GM18526 (cell line): ENCODE measurements around the gene PPM1D.

Source experiments
- POLR2A ChIP-seq: IDR thresholded peaks from 3 replicates; pipeline ENCODE4 v1.6.1; 2011; ENCODE audit not compliant: insufficient read length; ENCODE audit errors: extremely low read depth

The PPM1D gene

DNA sequence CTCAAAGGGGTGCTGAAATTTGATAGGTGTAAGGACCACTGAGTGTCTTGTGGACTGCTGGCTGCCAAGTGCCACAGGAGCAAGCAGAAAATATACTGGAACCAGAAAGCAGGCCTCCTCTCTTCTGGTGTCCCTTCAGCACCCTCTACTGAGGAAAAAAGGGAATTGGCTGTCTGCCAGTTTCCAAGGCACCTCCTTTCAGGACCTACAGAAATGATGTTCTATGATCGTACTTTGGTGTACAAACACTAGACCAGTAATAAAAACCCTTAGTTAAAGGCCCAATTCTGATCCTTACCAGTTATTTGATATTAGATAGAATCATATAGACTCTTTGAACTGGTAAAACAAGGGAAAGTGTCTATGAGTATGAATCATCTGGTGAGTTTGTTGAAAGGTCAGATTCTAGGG is 41.8 kb downstream of the PPM1D start:
- no peak for TF ChIP-seq POLR2A

GRCh38 chr17:60645918-60646523 is 46.0 kb downstream of the PPM1D start:
- no peak for TF ChIP-seq POLR2A

DNA sequence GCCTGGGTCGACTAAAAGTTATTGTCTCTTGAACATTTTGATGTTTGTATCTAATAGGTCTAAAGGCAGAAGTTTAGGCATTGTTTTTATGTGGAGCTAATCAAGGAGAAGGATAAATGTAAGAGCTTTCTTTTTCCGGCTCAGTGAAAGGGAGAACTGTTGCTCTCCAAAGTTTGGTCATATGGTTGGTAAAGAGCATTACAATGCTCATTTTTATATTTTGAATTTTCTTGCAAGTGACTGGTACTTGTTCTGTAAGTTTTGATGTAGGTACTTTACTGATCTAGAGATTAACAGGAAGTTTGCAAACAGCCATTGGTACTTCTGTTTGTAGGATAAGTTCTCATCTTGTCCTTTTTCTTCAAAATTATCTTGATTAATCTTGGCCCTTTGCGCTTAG is 46.7 kb downstream of the PPM1D start:
- TF ChIP-seq POLR2A: no peak

DNA sequence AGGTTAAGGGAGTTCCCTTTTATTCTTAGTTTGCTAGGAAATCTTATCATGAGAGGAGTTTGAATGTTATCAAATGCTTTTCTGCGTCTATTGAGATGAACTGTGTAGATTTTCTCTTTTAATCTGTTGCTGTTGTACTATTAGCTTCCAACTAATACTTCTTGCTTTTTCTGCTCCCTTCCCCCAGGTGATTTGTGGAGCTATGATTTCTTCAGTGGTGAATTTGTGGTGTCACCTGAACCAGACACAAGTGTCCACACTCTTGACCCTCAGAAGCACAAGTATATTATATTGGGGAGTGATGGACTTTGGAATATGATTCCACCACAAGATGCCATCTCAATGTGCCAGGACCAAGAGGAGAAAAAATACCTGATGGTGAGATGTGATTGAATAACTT is 47.7 kb downstream of the PPM1D start:
- no peak for TF ChIP-seq POLR2A

- no peak for TF ChIP-seq POLR2A
These were observed 52.7 kb downstream of the PPM1D start for GRCh38 chr17:60652454-60653247.

DNA sequence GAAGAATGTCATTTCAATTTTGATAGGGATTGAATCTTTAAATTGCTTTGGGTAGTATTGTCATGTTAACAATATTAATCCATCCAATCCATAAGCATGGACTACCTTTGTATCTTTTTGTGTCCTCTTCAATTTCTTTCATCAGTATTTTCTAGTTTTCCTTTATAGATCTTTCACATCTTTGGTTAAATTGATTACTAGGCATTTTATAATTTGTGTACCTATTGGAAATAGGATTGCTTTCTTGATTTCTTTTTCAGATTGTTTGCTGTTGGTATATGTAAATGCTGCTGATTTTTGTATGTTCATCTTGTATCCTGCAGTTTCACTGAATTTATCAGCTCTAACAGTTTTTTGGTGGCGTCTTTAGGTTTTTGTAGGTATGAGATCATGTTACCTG is 53.6 kb downstream of the PPM1D start:
- TF ChIP-seq POLR2A: no peak

DNA sequence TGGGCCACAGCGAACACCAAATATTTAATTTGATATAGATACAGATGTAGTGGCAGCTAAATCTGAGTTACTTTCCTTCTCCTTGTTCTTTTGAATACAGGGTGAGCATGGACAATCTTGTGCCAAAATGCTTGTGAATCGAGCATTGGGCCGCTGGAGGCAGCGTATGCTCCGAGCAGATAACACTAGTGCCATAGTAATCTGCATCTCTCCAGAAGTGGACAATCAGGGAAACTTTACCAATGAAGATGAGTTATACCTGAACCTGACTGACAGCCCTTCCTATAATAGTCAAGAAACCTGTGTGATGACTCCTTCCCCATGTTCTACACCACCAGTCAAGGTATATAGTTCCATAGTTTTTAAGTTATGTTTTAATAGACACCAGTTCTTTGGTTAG is 56.5 kb downstream of the PPM1D start:
- no peak for TF ChIP-seq POLR2A

- TF ChIP-seq POLR2A: no peak
These were observed 59.2 kb downstream of the PPM1D start for GRCh38 chr17:60659156-60659555.

- TF ChIP-seq POLR2A: no peak
These were observed 61.5 kb downstream of the PPM1D start for GRCh38 chr17:60661489-60661888.

DNA sequence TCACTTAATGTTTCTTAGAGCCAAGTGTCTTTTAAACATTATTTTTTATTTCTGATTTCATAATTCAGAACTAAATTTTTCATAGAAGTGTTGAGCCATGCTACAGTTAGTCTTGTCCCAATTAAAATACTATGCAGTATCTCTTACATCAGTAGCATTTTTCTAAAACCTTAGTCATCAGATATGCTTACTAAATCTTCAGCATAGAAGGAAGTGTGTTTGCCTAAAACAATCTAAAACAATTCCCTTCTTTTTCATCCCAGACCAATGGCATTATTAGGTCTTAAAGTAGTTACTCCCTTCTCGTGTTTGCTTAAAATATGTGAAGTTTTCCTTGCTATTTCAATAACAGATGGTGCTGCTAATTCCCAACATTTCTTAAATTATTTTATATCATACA is 64.0 kb downstream of the PPM1D start:
- no peak for TF ChIP-seq POLR2A

DNA sequence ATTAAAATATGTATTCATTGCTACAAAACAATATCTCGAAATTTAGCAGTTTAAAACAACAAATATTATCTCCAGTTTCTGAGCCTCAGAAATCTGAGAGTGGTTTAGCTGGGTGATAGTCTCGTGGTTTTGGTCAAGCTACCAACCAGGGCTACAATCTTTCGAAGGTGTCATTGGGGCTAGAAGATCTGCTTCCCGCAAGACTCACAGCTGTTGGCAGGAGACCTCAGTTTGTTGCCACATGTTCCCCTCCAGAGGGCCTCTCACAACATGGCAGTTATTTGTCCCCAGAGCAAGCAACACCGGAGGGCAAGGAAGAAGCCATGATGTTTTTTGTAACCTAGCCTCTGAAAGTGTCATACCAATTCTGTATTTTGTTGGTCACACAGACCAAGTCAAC is 65.6 kb downstream of the PPM1D start:
- TF ChIP-seq POLR2A: no peak

GRCh38 chr17:60671482-60671881 is 71.5 kb downstream of the PPM1D start:
- no peak for TF ChIP-seq POLR2A

DNA sequence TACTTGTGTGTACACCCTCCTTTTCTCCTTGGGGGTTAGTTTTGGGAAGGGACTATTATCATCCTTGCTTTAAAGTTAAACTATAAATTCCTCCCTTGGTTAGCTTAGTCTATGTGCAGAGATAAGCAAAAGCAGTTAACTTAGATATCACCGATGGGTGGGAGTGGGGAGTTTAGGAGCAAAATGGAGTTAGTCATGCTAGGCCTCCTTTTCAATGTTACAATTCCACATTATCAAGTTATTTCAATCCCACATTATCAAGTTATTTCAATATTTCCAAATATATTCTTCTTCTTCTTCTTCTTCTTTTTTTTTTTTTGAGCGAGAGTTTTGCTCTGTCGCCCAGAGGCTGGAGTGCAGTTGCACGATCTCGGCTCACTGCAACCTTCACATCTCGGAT is 76.0 kb downstream of the PPM1D start:
- TF ChIP-seq POLR2A: no peak

GRCh38 chr17:60676758-60677307 is 76.8 kb downstream of the PPM1D start:
- TF ChIP-seq POLR2A: peak; percentile 55

DNA sequence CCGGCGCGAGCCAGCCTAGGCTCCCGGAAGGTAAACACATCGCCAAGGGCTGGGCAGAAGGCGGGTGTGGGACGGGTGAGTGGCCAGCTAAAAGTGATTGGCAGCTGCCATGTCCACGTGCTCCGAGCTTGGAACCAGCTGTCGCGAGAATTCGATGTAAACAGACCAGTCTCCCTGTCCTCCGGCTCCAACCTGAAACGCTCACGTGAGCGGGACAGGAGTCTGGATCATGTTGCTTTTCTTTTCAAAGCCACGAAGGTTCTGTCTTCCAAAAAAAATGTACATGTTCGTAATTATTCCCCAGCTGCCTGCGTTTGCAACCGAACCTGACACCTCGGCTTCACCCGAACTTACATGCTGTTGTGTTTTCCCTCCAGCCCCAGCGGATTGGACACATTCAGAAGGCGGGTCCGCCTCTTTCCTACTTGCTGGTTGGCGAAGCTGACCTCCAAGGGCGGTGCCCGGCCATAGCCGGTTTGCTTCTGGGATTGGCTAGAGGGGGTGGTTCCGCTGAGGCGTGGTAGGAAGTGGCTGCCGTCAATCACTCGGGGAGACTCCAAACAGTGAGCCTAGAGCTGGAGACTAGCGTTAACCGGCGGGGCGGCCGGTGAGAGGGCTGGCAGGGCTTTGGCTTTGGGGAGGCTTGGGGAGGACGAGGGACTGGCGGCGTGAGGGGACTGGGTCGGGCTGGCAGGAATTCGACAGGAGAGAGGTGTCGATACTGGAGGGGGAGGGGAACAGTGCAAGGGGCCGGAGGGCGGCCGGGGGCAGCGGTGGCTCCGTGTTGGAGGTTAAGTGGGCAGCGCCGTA is 77.5 kb downstream of the PPM1D start, which contains the start of gene BCAS3:
Gene BCAS3 (plus strand): TSS at position 544 of the 810 bp plus-strand sequence.
- peak; percentile 85 for TF ChIP-seq POLR2A

DNA sequence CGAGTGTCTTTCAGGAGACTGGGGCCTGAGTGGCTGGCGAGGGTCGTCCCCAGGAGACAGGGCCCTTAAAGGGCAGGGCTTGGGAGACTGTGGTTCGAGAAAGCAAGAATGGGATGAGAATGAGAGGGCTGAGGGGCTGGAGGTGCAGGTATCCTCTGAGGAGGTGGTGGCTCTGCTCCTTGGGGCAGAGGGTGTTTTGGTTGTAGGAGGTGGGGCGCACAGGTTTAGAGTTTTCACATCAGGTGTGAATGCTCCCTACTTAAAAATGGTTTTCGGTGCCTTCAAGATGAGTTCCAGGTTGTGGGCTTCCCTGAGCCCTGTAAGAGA is 78.1 kb downstream of the PPM1D start:
- no peak for TF ChIP-seq POLR2A
